Mucosa of descending colon (tissue), 3 donors: ENCODE results near the gene BCL7C. TPM values are rescaled to one million over a fixed set of nuclear protein-coding genes. Genes with fewer than 3 reads are reported as not detected.

Experiments used
- ATAC-seq: fragments of 200-7000 bp; cut with Tn5 transposase; one replicate; pipeline ENCODE4 v1.9.1; 2020; ENCODE audit warnings: mild to moderate bottlenecking, moderate library complexity
- DNase-seq, 3 donors: peaks; one replicate each; pipeline ENCODE4 v3.0.0-alpha.2; 2020
- H3K36me3 ChIP-seq: fragments of 200-600 bp; one replicate; pipeline ENCODE4 v1.8.0; 2021; ENCODE audit warnings: low read depth, mild to moderate bottlenecking
- H3K4me1 ChIP-seq: fragments of 200-600 bp; one replicate; pipeline ENCODE4 v1.8.0; 2021; ENCODE audit warnings: low read depth, mild to moderate bottlenecking
- H3K4me3 ChIP-seq: fragments of 200-600 bp; one replicate; pipeline ENCODE4 v1.8.0; 2021; ENCODE audit warnings: mild to moderate bottlenecking
- H3K9me3 ChIP-seq: fragments of 200-600 bp; one replicate; pipeline ENCODE4 v1.8.0; 2021; ENCODE audit warnings: mild to moderate bottlenecking
- intact Hi-C, 2 donors: fragments of 100-400 bp; cut with DNase I in 1 of 2; cut with micrococcal nuclease in 1 of 2; formaldehyde crosslinking; loops; one replicate each; pipeline versions ENCODE4 v1.11.0 to v1.11.1; 2022; cut with DNase I, micrococcal nuclease
- total RNA-seq, 3 donors: library from RNA; stranded (reverse); fragmentation: NEBNext Ultra II Directional in 2 of 3; extraction: Animal tissue kit (Norgen Biotek cat#: 25700) in 2 of 3; gene quantifications; one replicate each; pipeline versions ENCODE4 v1.2.1 to v1.2.4, GENCODE V29; 2021 to 2023
- TF ChIP-seq, protein P1 (sequence below): fragments of 200-600 bp; IDR thresholded peaks from one replicate; pipeline ENCODE4 v1.8.0; 2022; ENCODE audit warnings: antibody characterized with exemption, mild to moderate bottlenecking
- donor health status: DM: no; HTN: no; CAD: no; lungs with moderate emphysema.
- donor health status: DM: no; HTN: no; CAD: no.
- donor health status: DM: no; HTN: yes; CAD: no.

BCL7C gene
- total RNA-seq, 3 donors from 2014 or later = 20.8 to 30.6 (median 25.3) TPM

DNA sequence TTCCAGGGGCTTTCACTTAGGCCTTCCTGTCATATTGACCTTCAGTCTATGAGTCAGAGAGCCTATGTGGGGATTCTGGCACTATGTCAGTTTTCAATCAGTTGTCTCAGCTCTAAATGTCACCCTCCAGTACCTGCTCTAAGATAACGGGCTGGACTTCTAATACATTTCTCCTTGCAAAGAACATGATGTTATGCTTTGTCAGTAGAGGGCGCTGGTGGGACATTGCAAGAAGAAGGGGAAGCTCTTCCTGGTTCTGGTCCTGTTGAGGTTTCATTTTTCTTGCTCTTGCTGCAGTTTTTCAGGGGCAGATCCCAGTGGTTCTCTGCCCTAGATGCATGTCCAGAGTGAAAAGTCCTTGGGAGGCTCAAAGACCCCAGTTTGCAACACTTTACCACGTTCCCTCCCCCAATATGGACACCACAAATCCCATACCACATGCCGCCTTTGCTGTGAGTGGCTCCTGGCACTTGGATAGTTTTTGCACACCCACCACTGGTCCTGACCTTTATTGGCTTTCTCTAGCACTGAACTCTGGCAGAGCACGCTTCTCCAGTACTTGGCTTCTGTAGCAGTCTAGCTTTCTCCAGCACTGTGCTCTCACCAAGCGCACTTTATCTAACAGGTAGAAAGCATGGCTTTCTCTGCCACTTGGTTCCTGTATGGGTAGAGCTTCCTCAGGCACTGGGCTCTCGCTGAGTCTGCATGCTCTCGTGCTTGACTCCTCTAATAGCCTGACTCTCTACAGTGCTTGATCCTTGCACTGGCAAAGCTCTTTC, 49.0 kb downstream of the BCL7C start:
- ATAC-seq = peak; percentile 94
- no peaks in the 10 kb centered on the region for H3K36me3 ChIP-seq
- TF ChIP-seq, protein P1, sequence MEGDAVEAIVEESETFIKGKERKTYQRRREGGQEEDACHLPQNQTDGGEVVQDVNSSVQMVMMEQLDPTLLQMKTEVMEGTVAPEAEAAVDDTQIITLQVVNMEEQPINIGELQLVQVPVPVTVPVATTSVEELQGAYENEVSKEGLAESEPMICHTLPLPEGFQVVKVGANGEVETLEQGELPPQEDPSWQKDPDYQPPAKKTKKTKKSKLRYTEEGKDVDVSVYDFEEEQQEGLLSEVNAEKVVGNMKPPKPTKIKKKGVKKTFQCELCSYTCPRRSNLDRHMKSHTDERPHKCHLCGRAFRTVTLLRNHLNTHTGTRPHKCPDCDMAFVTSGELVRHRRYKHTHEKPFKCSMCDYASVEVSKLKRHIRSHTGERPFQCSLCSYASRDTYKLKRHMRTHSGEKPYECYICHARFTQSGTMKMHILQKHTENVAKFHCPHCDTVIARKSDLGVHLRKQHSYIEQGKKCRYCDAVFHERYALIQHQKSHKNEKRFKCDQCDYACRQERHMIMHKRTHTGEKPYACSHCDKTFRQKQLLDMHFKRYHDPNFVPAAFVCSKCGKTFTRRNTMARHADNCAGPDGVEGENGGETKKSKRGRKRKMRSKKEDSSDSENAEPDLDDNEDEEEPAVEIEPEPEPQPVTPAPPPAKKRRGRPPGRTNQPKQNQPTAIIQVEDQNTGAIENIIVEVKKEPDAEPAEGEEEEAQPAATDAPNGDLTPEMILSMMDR = peak; percentile 68
- intact Hi-C loops = loop anchor here in 1 of 2 donors (5.0 kb wide), 1 partner anchor 77 kb away; the partner anchor contains the start of gene FBXL19
- H3K9me3 ChIP-seq = no peaks in the 10 kb centered on the region
- no peak overlapping the region for H3K4me3 ChIP-seq
- DNase-seq = peak in 1 of 3 donors; percentile 93
- peaks cover 10% of the 10 kb centered on the region for H3K4me1 ChIP-seq

GRCh38 chr16:30844346-30844670, 49.6 kb downstream of the BCL7C start:
- ATAC-seq = no peak
- Histone ChIP-seq H3K4me3 (no peak overlapping the region), H3K9me3 (no peaks in the 10 kb centered on the region), H3K36me3 (no peaks in the 10 kb centered on the region), H3K4me1 (peaks cover 16% of the 10 kb centered on the region)
- no peak for DNase-seq
- intact Hi-C loops = loop anchor here in 1 of 2 donors (5.0 kb wide), 1 partner anchor 78 kb away; the partner anchor contains the start of gene FBXL19
- TF ChIP-seq, protein P1 = no peak

GRCh38 chr16:30843501-30843900, 50.4 kb downstream of the BCL7C start:
- TF ChIP-seq, protein P1 = no peak
- Histone ChIP-seq H3K4me1 (peaks cover 24% of the 10 kb centered on the region), H3K9me3 (no peaks in the 10 kb centered on the region), H3K36me3 (no peaks in the 10 kb centered on the region), H3K4me3 (no peak overlapping the region)
- DNase-seq = no peak
- intact Hi-C loops = loop anchor here in 1 of 2 donors (5.0 kb wide), 1 partner anchor 79 kb away; the partner anchor contains the start of gene FBXL19
- no peak for ATAC-seq

GRCh38 chr16:30842971-30843370, 50.9 kb downstream of the BCL7C start:
- no peak for DNase-seq
- Histone ChIP-seq H3K4me1 (peaks cover 28% of the 10 kb centered on the region), H3K36me3 (no peaks in the 10 kb centered on the region), H3K9me3 (no peaks in the 10 kb centered on the region), H3K4me3 (no peak overlapping the region)
- no peak for ATAC-seq
- TF ChIP-seq, protein P1 = no peak
- intact Hi-C loops = loop anchor here in 1 of 2 donors (5.0 kb wide), 1 partner anchor 79 kb away; the partner anchor contains the start of gene FBXL19

- Histone ChIP-seq H3K36me3 (no peaks in the 10 kb centered on the region), H3K4me3 (no peak overlapping the region), H3K9me3 (no peaks in the 10 kb centered on the region), H3K4me1 (peaks cover 28% of the 10 kb centered on the region)
- TF ChIP-seq, protein P1 = no peak
- no peak for DNase-seq
- no peak for ATAC-seq
- intact Hi-C loops = loop anchor here in 1 of 2 donors (5.0 kb wide), 1 partner anchor 81 kb away; the partner anchor contains the start of gene FBXL19
Observed at GRCh38 chr16:30841332-30841731, 52.5 kb downstream of the BCL7C start.
